Adipose tissue (tissue), 3 donors: ENCODE results near the gene AP1S3. TPM values are rescaled to one million over a fixed set of nuclear protein-coding genes. Genes with fewer than 3 reads are reported as not detected.
"Not testable (repeated sequence)": the region's sequence is repeated elsewhere in the genome, so short reads cannot be mapped to it uniquely, and the experiment has no call there.

ENCODE experiments used
- H3K27ac ChIP-seq: one replicate; pipeline ENCODE4 v1.5.1; 2013; ENCODE audit warnings: low read depth, low read length
- WGBS, 3 donors: extraction: QIAGEN DNeasy Blood & Tissue Kit; methylation state at CpG; one replicate each; pipeline ENCODE4 v1.1.7; 2013; 5-methylcytosine and 5-hydroxymethylcytosine counted together
- polyA plus RNA-seq, 3 donors: library from polyadenylated mRNA; stranded (reverse); fragments of 200-250 nt; gene quantifications; one replicate each; pipeline ENCODE4 v1.2.3, GENCODE V29; 2013
- donor health status: healthy with polysubstance abuse.
- donor health status: Bipolar disorder and iron deficiency.
- donor health status: healthy.

Gene AP1S3
- 1 to 10 TPM in 1 of 3 donors, under 1 TPM in 2; 0.67 to 1.1 (median 0.97) TPM for polyA plus RNA-seq

- WGBS, 3 donors, result 1% methylated on average over 64 to 82 of the region's 82 CpGs
- H3K27ac ChIP-seq, result no peak within 1 kb of the TSS
Observed at GRCh38 chr2:223837287-223838061, at the start of gene AP1S3. Gene AP1S3 (minus strand): TSS chr2:223837582. CDS start chr2:223837450, 132 bp downstream.

DNA sequence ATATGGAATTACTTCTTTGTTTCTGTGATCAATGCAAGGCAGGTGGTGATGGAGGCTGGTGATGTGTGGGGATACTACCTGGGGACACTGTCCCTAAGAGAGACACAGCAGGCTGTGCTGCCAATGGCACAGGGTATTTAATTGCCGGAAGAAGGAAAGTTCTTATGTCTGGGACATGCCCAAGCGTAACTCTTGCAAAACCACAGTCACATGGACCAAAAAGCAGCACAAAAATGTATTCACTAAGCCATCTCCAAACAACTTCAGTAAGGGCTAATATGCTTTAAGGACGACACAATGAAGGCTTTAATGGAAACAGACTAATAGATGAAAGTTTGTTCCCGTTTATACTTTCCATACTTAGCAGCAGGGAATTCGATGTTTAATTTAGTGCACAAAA lies 49.7 kb upstream of the AP1S3 start:
- no peak overlapping the region for H3K27ac ChIP-seq
- 69 to 94% (median 73%) methylated on average over 5 of the region's 5 CpGs for WGBS, 3 donors

GRCh38 chr2:223886726-223887125 lies 49.3 kb upstream of the AP1S3 start:
- WGBS, 3 donors, result 0 to 66% (median 0%) methylated on average over 2 of the region's 2 CpGs
- no peak overlapping the region for H3K27ac ChIP-seq

GRCh38 chr2:223884399-223884798 lies 47.0 kb upstream of the AP1S3 start:
- 82 to 88% (median 87%) methylated on average over 3 of the region's 3 CpGs for WGBS, 3 donors
- no peak overlapping the region for H3K27ac ChIP-seq

- 90 to 97% (median 96%) methylated on average over 5 of the region's 5 CpGs for WGBS, 3 donors
- no peak overlapping the region for H3K27ac ChIP-seq
Observed at GRCh38 chr2:223882715-223883114, 45.3 kb upstream of the AP1S3 start.

DNA sequence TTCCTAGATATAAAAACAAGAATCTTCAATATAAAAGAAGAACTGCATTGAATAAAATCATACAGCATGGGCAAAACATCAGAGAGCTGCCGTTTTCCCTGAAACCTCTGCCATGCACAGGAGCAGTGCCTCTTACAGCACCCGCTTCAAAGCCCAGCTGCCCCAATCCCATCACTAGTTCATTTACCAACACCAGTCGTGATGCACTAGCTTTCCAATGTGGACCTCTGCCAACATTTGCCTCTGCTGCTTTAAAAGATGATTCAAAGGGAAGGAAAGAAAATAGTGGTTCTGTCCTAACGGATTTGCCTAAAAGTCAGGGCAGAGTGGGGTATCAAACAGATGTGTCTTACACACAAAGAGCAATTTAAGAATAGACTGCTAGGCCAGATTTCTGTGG lies 43.4 kb upstream of the AP1S3 start:
- no peak overlapping the region for H3K27ac ChIP-seq
- WGBS, 3 donors, result 64 to 76% (median 71%) methylated on average over 4 of the region's 4 CpGs

- H3K27ac ChIP-seq, result no peak overlapping the region
- 74 to 94% (median 81%) methylated on average over 6 of the region's 6 CpGs for WGBS, 3 donors
Observed at GRCh38 chr2:223877721-223878410, 40.5 kb upstream of the AP1S3 start.

DNA sequence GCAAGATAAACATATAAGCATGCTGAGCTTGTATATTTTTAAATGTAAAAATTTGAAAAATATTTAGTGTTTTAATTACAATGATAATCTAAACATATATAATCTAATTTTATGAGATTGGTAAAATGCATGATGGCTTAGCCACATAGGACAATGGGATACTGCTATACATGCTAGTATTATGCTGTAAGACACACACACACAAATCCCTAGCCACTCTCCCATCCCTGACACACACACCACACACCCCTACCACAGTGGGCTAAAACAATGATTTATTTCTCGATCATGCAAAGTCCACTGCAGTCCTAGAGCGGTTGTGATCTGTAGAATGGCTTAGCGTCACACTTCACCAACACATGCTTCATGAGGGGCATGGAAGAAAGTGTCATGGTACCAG lies 36.3 kb upstream of the AP1S3 start:
- no peak overlapping the region for H3K27ac ChIP-seq
- WGBS, 3 donors, result 98 to 99% (median 98%) methylated on average over 3 of the region's 3 CpGs

- WGBS, 3 donors, result 89 to 96% (median 94%) methylated on average over 2 of the region's 2 CpGs
- H3K27ac ChIP-seq, result not testable (repeated sequence)
Observed at GRCh38 chr2:223872772-223873171, 35.4 kb upstream of the AP1S3 start.

GRCh38 chr2:223871661-223872060 lies 34.3 kb upstream of the AP1S3 start:
- WGBS, 3 donors, result 74 to 91% (median 77%) methylated on average over 12 of the region's 12 CpGs

DNA sequence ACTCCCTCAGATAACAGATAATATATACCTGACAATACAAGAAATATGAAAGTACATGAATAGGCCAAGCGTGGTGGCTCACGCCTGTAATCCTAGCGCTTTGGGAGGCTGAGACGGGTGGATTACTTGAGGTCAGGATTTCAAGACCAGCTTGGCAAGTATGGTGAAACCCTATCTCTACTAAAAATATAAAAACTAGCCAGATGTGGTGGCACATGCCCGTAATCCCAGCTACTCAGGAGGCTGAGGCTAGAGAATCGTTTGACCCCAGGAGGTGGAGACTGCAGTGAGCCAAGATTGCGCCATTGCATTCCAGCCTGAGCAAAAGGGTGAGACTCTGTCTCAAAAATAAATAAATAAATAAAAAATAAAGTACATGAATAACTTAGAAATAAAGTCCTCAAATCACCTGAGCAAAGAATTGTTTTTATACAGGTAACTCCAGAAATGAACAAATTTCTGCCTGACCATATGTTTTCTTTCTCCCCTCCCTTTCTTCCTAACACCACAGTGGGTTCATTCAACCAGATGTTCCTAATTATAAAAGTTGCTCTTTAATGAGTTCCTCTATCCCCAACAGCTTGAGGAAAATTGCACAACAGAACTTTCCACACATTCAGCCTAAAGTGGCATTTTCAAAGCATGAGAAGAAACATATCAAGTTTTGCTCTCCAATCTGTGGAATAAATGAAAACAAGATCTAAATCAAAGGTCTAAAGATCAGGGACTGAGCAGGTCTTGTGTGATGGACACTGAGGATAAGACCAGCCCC lies 33.6 kb upstream of the AP1S3 start:
- no peak overlapping the region for H3K27ac ChIP-seq
- 64 to 96% (median 77%) methylated on average over 7 of the region's 7 CpGs for WGBS, 3 donors

More at GRCh38 chr2:223871661-223872060, 34.3 kb upstream of the AP1S3 start:
- not testable (repeated sequence) for H3K27ac ChIP-seq

DNA sequence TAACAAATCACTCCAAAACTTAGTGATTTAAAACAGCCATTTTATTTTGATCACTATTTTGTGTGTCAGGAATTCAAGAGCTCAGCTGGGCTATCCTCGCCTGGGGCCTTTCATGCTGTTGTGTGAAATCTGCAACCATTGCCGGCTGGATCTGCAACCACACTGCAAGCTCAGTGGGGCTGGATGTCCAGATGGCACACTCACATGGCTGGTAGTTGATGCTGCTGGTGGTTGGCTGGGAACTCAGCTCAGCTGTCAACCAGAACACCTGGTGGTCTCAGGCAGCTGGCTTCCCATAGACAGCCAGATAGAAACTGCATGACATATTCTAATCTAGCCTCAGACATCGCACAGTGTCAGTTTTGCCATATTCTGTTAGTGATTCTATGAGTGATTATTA lies 30.6 kb upstream of the AP1S3 start:
- WGBS, 3 donors, result 79 to 93% (median 92%) methylated on average over 3 of the region's 3 CpGs
- no peak overlapping the region for H3K27ac ChIP-seq

DNA sequence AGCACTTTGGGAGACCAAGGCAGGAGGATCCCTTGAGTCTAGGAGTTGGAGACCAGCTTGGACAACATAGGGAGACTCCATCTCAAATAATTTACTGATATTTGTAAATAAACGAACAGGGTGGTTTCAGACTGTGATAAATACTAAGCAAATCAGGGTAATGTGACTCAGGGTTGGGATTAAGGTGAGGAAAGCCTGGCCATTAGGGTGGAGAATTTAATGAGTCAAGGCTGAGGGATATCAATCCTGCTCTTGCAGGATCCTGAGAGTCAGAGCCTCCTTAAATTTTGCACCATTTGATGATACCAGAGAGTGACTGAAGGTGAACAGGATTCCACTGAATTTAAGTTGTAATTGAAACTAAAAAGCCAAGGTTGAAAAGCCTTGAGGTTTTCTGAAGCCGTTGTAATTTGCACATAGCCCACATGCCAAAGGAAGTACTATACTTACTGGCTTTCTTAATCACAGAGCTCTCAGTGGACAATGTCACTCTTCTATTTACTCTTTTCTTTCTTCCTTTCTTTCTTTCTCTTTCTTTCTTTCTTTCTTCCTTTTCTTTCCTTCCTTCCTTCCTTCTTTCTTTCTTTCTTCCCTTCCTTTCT lies 28.6 kb upstream of the AP1S3 start:
- WGBS, 3 donors, result 72 to 77% (median 73%) methylated on average over 2 of the region's 2 CpGs
- no peak overlapping the region for H3K27ac ChIP-seq

- no peak overlapping the region for H3K27ac ChIP-seq
- 74 to 80% (median 79%) methylated on average over 4 of the region's 4 CpGs for WGBS, 3 donors
Observed at GRCh38 chr2:223865124-223865523, 27.7 kb upstream of the AP1S3 start.

- H3K27ac ChIP-seq, result no peak overlapping the region
Observed at GRCh38 chr2:223863491-223863890, 26.1 kb upstream of the AP1S3 start.

DNA sequence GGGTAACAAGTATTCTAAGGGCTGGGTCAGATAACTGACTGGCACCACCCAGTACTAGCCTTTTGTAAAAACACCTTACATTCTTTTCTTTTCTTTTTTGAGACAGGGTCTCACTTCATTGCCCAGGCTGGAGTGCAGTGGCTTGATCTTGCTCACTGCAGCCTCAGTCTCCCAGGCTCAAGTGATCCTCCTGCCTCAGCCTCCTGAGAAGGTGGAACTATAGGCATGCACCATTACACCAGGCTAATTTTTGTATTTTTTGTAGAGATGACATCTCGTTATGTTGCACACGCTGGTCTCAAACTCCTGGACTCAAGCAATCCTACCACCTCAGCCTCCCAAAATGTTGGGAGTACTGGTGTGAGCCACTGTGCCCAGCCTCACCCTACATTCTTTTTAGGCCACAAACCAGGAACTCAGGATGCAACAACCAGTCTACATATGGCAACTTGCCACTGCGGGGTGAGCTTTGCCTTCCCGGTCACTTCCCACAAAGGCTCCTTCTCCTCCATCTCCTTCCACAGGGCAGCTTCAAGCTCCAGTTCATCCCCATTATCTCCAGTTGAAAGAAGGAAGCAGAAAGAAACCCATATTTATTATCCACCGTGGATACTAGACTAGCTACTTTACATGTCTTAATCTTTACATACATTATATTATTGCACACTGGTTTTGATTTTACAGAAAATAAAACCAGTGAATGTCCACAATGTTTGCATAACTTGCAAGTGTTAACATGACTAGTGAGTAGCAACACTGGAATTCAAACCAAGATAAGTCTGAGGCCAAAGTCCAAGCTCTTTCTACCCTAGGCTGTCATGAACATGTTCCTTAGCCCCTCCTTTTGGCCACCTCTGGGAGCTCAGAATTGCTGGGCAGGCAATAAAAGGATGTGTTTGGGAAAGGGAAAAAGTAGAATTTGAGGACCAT lies 23.7 kb upstream of the AP1S3 start:
- 31 to 78% (median 76%) methylated on average over 5 of the region's 5 CpGs for WGBS, 3 donors
- H3K27ac ChIP-seq, result no peak overlapping the region

More at GRCh38 chr2:223863491-223863890, 26.1 kb upstream of the AP1S3 start:
- 78 to 81% (median 78%) methylated on average over 2 of the region's 2 CpGs for WGBS, 3 donors

DNA sequence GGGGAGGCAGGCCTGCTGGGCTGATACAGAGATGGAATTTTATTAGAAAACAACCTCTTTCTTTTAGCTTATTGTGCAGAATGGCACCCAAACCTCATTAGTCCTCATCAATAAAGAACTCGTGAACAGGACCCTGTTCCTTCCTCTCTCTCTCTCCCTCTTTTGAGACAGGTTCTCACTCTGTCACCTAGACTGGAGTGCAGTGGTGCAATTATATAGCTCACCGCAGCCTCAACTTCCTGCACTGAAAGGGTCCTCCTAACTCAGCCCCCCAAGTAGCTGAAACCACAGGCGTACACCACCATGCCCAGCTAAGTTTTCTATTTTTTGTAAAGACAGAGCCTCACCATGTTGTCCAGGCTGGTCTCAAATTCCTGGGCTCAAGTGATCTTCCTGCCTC lies 21.7 kb upstream of the AP1S3 start:
- WGBS, 3 donors, result 67 to 100% (median 78%) methylated on average over 3 of the region's 3 CpGs
- H3K27ac ChIP-seq, result no peak overlapping the region

GRCh38 chr2:223856584-223856983 lies 19.2 kb upstream of the AP1S3 start:
- 71 to 72% (median 72%) methylated on average over 5 of the region's 5 CpGs for WGBS, 3 donors
- H3K27ac ChIP-seq, result no peak overlapping the region
